Lung (tissue), 12 donors: ENCODE data around the gene NDUFA9. TPM values are rescaled to one million over a fixed set of nuclear protein-coding genes. Genes with fewer than 3 reads are reported as not detected.
A peak's percentile ranks its signal among the peaks of the same experiment; 100 is the strongest.

Source experiments
- ATAC-seq: fragments of 200-7000 bp; cut with Tn5 transposase; one replicate; pipeline ENCODE4 v1.9.1; 2020; ENCODE audit warnings: moderate number of reproducible peaks; ENCODE audit not compliant: insufficient read depth, low FRiP score
- DNase-seq, 3 donors: peaks; one replicate each; pipeline ENCODE4 v3.0.0-alpha.2; 2013 to 2017
- H3K27ac ChIP-seq, 2 donors: one replicate each; pipeline ENCODE4 v1.5.1; 2013; ENCODE audit warnings: mild to moderate bottlenecking in 2 of 2, moderate library complexity in 2 of 2, control low read depth in 1 of 2, inconsistent platforms in 1 of 2, low read depth in 1 of 2, low read length in 1 of 2
- H3K27me3 ChIP-seq, 3 donors: one replicate each; pipeline ENCODE4 v1.5.1; 2013; ENCODE audit warnings: low read length in 2 of 3; ENCODE audit not compliant: control insufficient read depth in 3 of 3, insufficient read depth in 3 of 3
- H3K36me3 ChIP-seq, 4 donors: one replicate each; pipeline ENCODE4 v1.5.1; 2013; ENCODE audit warnings: low read length in 4 of 4, mild to moderate bottlenecking in 1 of 4, moderate library complexity in 1 of 4; ENCODE audit not compliant: control insufficient read depth in 4 of 4, insufficient read depth in 4 of 4
- H3K4me1 ChIP-seq, 5 donors: one replicate each; pipeline ENCODE4 v1.5.1; 2013; ENCODE audit warnings: low read length in 5 of 5, mild to moderate bottlenecking in 2 of 5, moderate library complexity in 1 of 5; ENCODE audit not compliant: control insufficient read depth in 5 of 5, insufficient read depth in 5 of 5
- H3K4me3 ChIP-seq: one replicate; pipeline ENCODE4 v1.5.1; 2013; ENCODE audit warnings: mild to moderate bottlenecking, control low read depth, moderate library complexity
- H3K9ac ChIP-seq, 2 donors: one replicate each; pipeline ENCODE4 v1.5.1; 2013; ENCODE audit warnings: low read length in 2 of 2, control low read depth in 1 of 2; ENCODE audit not compliant: insufficient read depth in 1 of 2
- H3K9me3 ChIP-seq, 4 donors: one replicate each; pipeline ENCODE4 v1.5.1; 2013; ENCODE audit warnings: low read length in 3 of 4, mild to moderate bottlenecking in 1 of 4, moderate library complexity in 1 of 4; ENCODE audit not compliant: control insufficient read depth in 4 of 4, insufficient read depth in 3 of 4
- WGBS, 2 donors: extraction: QIAGEN DNeasy Blood & Tissue Kit; methylation state at CpG; one replicate each; pipeline ENCODE4 v1.1.7; 2013; 5-methylcytosine and 5-hydroxymethylcytosine counted together
- polyA plus RNA-seq, 2 donors: library from polyadenylated mRNA; stranded (reverse); fragments of 200-250 nt; gene quantifications; one replicate each; pipeline ENCODE4 v1.2.1, GENCODE V29; 2013
- total RNA-seq, 2 donors: library from RNA; depleted of rRNA in 1 of 2; stranded (reverse); fragments of >200 nt in 1 of 2; gene quantifications; one replicate each; pipeline ENCODE4 v1.2.1, GENCODE V29; 2014 to 2021
- TF ChIP-seq, protein P1 (sequence below): IDR thresholded peaks from 2 replicates; pipeline ENCODE4 v1.5.1; 2012; ENCODE audit warnings: mild to moderate bottlenecking; ENCODE audit errors: control extremely low read depth, extremely low read depth
- donor health status: control.
- donor health status: control.
- donor health status: Bipolar disorder and iron deficiency.
- donor health status: healthy.
- donor health status: DM: yes; HTN: yes; CAD: no.

NDUFA9 gene
- total and polyA plus RNA-seq, 4 donors = 64.1 to 79.1 (median 68.2) TPM

DNA sequence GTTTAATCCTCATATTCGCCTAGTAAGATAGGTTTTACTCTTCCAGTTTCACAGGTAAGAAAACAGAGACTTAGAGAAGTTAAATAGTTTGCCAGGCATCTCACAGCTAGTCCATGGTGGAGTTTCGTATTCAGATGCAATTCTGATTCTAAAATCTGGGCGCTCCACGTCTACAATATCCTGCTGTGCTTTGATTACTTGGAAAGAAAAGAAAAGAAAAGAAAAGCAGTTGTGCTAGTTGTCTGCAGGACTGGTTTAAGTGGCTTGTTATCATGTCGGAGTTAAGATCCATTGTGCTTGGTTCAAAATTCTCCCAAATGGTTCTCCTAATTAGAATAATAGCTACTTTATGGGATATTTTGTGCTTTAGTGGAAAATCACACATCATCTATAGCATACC, 18.7 kb upstream of the NDUFA9 start:
- 69 to 87% methylated on average over 5 of the region's 5 CpGs for WGBS, 2 donors
- no peak for ATAC-seq

DNA sequence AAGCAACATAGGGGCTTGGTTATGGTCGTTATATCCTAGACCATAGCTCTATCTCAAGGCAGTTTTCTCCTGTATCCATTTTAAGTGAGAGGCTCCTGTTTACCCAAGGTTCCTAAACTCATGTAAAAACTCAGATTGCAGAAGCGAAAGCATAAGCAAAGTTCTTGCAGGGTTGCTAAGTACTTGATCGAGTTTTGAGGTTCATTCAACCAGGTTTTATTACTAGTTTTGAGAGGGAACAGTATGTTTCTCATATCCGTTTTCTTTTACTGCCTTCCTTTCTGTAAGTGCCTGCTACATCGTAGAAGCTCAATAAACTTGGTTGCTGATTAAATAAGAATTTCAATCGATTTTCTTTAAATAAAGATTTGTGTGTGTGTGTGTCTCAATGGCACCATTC, 5.2 kb upstream of the NDUFA9 start:
- Histone ChIP-seq H3K9ac (no peak overlapping the region), H3K36me3 (no peaks in the 10 kb centered on the region), H3K27ac (no peak overlapping the region), H3K9me3 (no peaks in the 10 kb centered on the region), H3K4me3 (no peak overlapping the region), H3K4me1 (peaks cover 0 to 6% (median 0%) of the 10 kb centered on the region in 5 donors), H3K27me3 (peaks cover 0 to 2% (median 0%) of the 10 kb centered on the region in 3 donors)
- ATAC-seq = no peak
- DNase-seq = no peak
- WGBS, 2 donors = 90 to 92% methylated on average over 6 of the region's 6 CpGs
- TF ChIP-seq, protein P1, sequence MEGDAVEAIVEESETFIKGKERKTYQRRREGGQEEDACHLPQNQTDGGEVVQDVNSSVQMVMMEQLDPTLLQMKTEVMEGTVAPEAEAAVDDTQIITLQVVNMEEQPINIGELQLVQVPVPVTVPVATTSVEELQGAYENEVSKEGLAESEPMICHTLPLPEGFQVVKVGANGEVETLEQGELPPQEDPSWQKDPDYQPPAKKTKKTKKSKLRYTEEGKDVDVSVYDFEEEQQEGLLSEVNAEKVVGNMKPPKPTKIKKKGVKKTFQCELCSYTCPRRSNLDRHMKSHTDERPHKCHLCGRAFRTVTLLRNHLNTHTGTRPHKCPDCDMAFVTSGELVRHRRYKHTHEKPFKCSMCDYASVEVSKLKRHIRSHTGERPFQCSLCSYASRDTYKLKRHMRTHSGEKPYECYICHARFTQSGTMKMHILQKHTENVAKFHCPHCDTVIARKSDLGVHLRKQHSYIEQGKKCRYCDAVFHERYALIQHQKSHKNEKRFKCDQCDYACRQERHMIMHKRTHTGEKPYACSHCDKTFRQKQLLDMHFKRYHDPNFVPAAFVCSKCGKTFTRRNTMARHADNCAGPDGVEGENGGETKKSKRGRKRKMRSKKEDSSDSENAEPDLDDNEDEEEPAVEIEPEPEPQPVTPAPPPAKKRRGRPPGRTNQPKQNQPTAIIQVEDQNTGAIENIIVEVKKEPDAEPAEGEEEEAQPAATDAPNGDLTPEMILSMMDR = no peak

More for the DNA sequence above, 18.7 kb upstream of the NDUFA9 start:
- Histone ChIP-seq H3K27me3 (no peaks in the 10 kb centered on the region), H3K36me3 (no peaks in the 10 kb centered on the region), H3K27ac (no peak overlapping the region), H3K9me3 (no peaks in the 10 kb centered on the region), H3K9ac (no peak overlapping the region), H3K4me1 (peaks cover 0 to 3% (median 0%) of the 10 kb centered on the region in 5 donors), H3K4me3 (no peak overlapping the region)
- no peak for DNase-seq
- TF ChIP-seq, protein P1 = no peak

DNA sequence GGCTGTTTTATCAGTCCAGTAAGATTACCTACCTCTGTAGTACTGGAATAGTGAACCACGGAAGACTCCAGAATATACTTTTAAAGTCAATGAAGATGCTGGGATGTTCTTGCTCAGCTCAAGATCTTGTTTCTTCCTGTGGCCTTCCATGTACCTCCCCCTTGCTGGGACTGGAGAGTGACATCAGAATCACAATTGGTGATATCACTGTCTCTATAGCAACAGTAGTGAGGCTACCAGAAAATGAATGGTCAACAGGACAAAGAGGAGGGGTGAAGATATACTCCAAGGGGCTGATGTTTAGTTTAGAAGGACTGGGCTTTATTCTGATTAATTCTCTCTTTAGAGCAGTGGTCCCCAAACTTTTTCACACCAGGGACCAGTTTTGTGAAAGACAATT, 3.9 kb upstream of the NDUFA9 start:
- TF ChIP-seq, protein P1 = no peak

DNA sequence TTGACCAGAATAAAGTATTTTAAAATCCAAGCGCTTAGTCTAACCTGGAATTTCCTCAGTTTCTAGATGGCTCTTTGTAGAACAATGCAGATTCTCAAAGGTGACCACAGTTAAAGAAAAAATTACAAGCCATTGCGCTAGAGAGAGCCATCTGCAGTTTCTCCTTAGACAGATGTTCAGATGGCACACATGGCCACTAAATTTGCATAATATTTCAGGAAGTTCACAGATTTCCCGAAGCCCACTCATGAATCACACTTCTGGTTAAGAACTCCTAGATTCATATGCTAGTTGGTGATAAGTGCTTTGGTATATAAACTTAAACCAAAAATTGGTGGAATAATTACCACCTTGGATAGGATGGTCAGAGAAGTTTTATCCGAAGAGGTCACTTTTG, 812 bp upstream of the NDUFA9 start:
- Histone ChIP-seq H3K36me3 (no peaks in the 10 kb centered on the region), H3K27me3 (no peaks in the 10 kb centered on the region), H3K27ac (peak overlapping the region; percentile 83 to 95), H3K4me1 (peaks cover 0 to 21% (median 9%) of the 10 kb centered on the region in 5 donors), H3K9me3 (no peaks in the 10 kb centered on the region), H3K4me3 (peak overlapping the region; percentile 98), H3K9ac (peak overlapping the region; percentile 95 to 96)
- 31 to 33% methylated on average over 4 of the region's 4 CpGs for WGBS, 2 donors
- ATAC-seq (peak; percentile 17), DNase-seq (peak in 1 of 3 donors; percentile 29)
- TF ChIP-seq, protein P1 = no peak

More for the DNA sequence above, 3.9 kb upstream of the NDUFA9 start:
- Histone ChIP-seq H3K4me1 (peaks cover 0 to 12% (median 5%) of the 10 kb centered on the region in 5 donors), H3K9ac (no peak overlapping the region), H3K36me3 (no peaks in the 10 kb centered on the region), H3K27me3 (no peaks in the 10 kb centered on the region), H3K4me3 (no peak overlapping the region), H3K9me3 (no peaks in the 10 kb centered on the region), H3K27ac (no peak overlapping the region)
- no peak for DNase-seq
- WGBS, 2 donors = 93 to 94% methylated on average over 1 of the region's 1 CpG
- ATAC-seq = no peak
